Heart right ventricle (tissue), 12 donors: ENCODE data around the gene DDX47. TPM values are rescaled to one million over a fixed set of nuclear protein-coding genes. Genes with fewer than 3 reads are reported as not detected.

ENCODE experiments used
- microRNA-seq, 2 donors: library from miRNA; unstranded; fragments of <30 nt; microRNA quantifications; one replicate each; pipeline ENCODE4 v1.2.0, GENCODE V29; 2021
- polyA plus RNA-seq, 2 donors: library from polyadenylated mRNA; stranded (reverse); fragments of 200-250 nt; gene quantifications; one replicate each; pipeline ENCODE4 v1.2.3, GENCODE V29; 2013
- total RNA-seq, 10 donors: library from RNA; stranded (reverse); fragmentation: NEBNext Ultra II Directional in 3 of 10; extraction: Animal tissue kit (Norgen Biotek cat#: 25700) in 3 of 10; gene quantifications; one replicate each; pipeline versions ENCODE4 v1.2.1 to v1.2.4, GENCODE V29; 2021 to 2023
- donor health status: ischemic (EF 13 %, LVEDD 7.1; RV severe dilation, severe dysfunction).
- donor health status: healthy with polysubstance abuse.
- donor health status: DM: no; HTN: yes; CAD: no.
- donor health status: DM: no; HTN: no; CAD: no.
- donor health status: ischemic (EF 25% LVEDD 6.9; RV normal size, moderate dysfunction).
- donor health status: ischemic (EF 25% LVEDD 5.7; RV mildly dilated, moderate dysfunction).
- donor health status: healthy.
- donor health status: nonischemic (EF 11% LVEDD 7.7; RV severe dilation, severe dysfunction).
- donor health status: DM: yes; HTN: yes; CAD: no.
- donor health status: PGD.
- donor health status: ischemic (EF 29% LVEDD 5.4; RV normal size, mild dysfunction).
- donor health status: nonischemic (EF 23%, LVEDD 6.1; RV moderate dilation, normal function).

The DDX47 gene
- total and polyA plus RNA-seq, 12 donors, result 16.8 to 32.3 (median 29.7) TPM

Small RNA genes within 50 kb of the gene (microRNA-seq; reads per million reads assigned to microRNA genes)
- 0 reads per million in 2 donors for gene MIR613

Other genes with a start within 250 kb of the DDX47 start
- gene CREBL2, start 201.5 kb upstream of the DDX47 start, total RNA-seq, result 10 to 100 TPM; 15.2 to 26.4 (median 18.6) TPM
- gene CREBL2, start 201.5 kb upstream of the DDX47 start, polyA plus RNA-seq, result 1 to 10 TPM; 9.3 to 9.9 TPM
- under 1 TPM in 1 of 10 donors, not detected in 9; 0.56 TPM for gene GPR19, start 117.2 kb upstream of the DDX47 start, total RNA-seq
- gene GPR19, start 117.2 kb upstream of the DDX47 start, polyA plus RNA-seq, result under 1 TPM; 0.09 to 0.15 TPM
- gene CDKN1B, start 96.0 kb upstream of the DDX47 start, total RNA-seq, result 10 to 100 TPM; 26.3 to 56.2 (median 39.2) TPM
- gene CDKN1B, start 96.0 kb upstream of the DDX47 start, polyA plus RNA-seq, result 10 to 100 TPM; 20.8 to 21.7 TPM
- gene APOLD1, start 27.7 kb upstream of the DDX47 start, total RNA-seq, result 10 to 100 TPM; 11.1 to 98.8 (median 22.0) TPM
- gene APOLD1, start 27.7 kb upstream of the DDX47 start, polyA plus RNA-seq, result 10 to 100 TPM; 11.6 to 19.8 TPM
- gene GPRC5A, start 78.2 kb downstream of the DDX47 start, total RNA-seq, result 1 to 10 TPM in 3 of 10 donors, under 1 TPM in 7; 0.26 to 4.5 (median 0.88) TPM
- gene GPRC5A, start 78.2 kb downstream of the DDX47 start, polyA plus RNA-seq, result under 1 TPM; 0.75 to 0.95 TPM
- gene GPRC5D, start 138.8 kb downstream of the DDX47 start, total RNA-seq, result not detected
- gene GPRC5D, start 138.8 kb downstream of the DDX47 start, polyA plus RNA-seq, result under 1 TPM in 1 of 2 donors, not detected in 1; 0.04 TPM
- gene HEBP1, start 186.9 kb downstream of the DDX47 start, total RNA-seq, result 10 to 100 TPM; 45.2 to 71.4 (median 51.4) TPM
- gene HEBP1, start 186.9 kb downstream of the DDX47 start, polyA plus RNA-seq, result 10 to 100 TPM; 23.7 to 72.0 TPM
- gene FAM234B, start 231.0 kb downstream of the DDX47 start, total RNA-seq, result 1 to 10 TPM; 1.4 to 3.6 (median 2.5) TPM
- gene FAM234B, start 231.0 kb downstream of the DDX47 start, polyA plus RNA-seq, result 1 to 10 TPM in 1 of 2 donors, under 1 TPM in 1; 0.59 to 1.1 TPM